ENCODE measurements around the gene ENPEP.
"Not testable (repeated sequence)": the region's sequence is repeated elsewhere in the genome, so short reads cannot be mapped to it uniquely, and the experiment has no call there.

The ENPEP gene

GRCh38 chr4:110475881-110476818, at the start of gene ENPEP:
ENPEP (plus strand) TSS chr4:110476155; CDS start chr4:110476415, 260 bp downstream.
- no peak for DNase-seq

DNA sequence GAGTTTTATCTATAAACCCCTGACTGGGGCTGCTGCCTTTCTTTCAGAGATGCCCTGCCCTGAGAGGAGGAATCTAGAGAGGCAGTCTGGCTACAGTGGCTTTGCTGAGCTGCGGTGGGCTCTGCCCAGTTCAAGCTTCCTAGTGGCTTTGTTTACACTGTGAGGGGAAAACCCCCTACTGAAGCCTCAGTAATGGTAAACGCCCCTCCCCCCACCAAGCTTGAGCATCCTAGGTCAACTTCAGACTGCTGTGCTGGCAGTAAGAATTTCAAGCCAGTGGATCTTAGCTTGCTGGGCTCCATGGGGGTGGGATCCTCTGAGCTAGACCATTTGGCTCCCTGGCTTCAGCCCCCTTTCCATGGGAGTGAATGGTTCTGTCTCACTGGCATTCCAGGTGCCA, 44.1 kb upstream of the ENPEP start:
- DNase-seq: not testable (repeated sequence)

DNA sequence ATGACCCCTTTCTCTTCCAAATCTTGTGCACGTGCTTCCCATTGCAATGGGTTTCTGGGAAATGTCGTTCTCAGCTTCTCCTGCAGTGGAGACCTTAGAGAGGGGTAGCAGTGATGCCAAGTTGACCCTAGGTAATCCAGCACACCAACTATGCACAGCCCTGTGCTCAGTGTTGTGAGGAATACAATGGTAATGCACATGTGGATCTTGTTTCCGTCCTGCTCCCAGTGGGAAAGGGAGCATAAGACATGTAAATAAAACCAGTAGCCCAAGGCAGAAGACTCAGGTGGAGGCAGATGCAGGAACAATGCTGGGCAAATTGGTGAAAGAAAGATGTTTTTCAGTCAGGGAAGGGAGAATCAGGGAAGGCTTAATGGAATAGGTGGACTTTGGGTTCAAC, 38.7 kb upstream of the ENPEP start:
- not testable (repeated sequence) for DNase-seq

- DNase-seq: not testable (repeated sequence)
Observed at GRCh38 chr4:110439209-110439608, 36.7 kb upstream of the ENPEP start.

GRCh38 chr4:110442309-110442708, 33.6 kb upstream of the ENPEP start:
- no peak for DNase-seq

DNA sequence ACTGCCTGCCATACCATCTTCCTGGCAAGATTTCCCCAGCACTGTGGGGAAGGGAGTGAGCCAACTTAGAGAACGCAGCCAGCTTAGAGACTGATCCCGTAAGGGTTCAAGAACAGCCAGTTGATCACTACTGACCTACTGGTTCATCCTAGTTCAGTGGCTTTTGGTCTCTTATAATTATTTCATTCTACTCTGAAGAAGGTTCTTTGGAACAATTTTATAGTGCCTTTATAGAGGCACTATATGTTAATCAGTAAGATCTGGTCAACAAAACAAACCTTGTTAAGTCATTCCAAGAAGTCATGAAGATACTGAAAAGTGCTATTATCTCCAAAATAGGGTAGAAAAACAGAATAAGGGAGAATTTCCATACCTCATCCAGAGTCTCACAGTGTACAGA, 33.2 kb upstream of the ENPEP start:
- DNase-seq: no peak

- DNase-seq: no peak
Observed at GRCh38 chr4:110449947-110450346, 26.0 kb upstream of the ENPEP start.

GRCh38 chr4:110452546-110452945, 23.4 kb upstream of the ENPEP start:
- no peak for DNase-seq

- DNase-seq: no peak
Observed at GRCh38 chr4:110454441-110454840, 21.5 kb upstream of the ENPEP start.

DNA sequence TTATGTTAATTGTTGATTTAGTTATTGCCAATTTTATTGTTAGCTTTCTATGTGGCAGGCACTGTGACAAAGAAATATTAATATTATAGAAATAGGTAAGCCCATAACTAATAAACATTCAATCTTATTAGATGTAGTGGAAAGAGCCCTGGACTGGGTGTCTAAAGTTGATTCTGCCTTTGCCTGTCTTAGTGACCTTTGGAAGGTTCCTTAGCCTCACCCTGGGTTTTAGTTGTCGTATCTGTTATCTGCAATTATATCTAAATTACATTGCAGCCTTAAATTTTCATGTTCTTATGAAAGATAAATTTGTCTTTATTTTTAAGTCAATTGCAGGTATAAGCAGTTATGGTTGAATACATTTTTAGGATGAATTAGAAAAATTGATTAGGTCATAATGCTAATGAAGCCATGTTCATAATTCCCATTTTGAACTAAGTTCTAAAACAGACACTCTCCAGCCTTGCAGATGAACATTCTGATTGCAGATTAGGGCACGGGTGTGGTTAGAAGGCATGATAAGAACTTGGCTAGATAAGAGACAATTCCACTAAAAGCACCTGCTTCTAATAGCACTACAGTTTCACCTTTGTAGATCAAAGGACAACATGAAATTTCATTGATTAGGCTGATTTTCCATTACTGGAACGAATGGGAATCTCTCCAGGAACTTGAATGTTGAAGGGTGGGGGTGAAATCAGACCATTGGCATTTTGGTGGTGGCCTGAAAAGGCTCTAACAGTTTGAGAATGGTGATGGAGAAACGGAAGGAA, 17.3 kb upstream of the ENPEP start:
- DNase-seq: no peak

GRCh38 chr4:110460074-110460746, 15.7 kb upstream of the ENPEP start:
- DNase-seq: no peak

DNA sequence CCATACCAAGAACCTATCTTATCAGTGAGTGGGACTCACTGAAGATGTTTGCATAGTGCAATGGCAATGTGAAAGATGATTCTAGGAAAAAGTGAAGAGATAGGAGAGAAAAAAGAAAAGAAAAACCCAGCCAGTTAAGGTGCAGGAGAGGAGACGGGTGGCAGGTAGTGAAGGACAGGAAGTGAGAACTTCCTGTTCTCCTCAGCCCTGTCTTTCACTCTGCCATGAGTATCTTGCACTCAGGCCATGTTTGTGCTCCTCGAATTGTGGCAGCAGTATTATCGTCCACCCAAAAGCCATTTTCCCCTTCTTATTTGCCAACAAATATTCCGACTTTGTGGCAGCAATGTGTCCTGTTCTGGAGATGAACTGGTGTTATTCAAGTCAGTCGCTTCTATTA, 8.6 kb upstream of the ENPEP start:
- DNase-seq: no peak

GRCh38 chr4:110472583-110473329, 3.2 kb upstream of the ENPEP start:
- no peak for DNase-seq

- DNase-seq: no peak
Observed at GRCh38 chr4:110474481-110474880, 1.5 kb upstream of the ENPEP start.

DNA sequence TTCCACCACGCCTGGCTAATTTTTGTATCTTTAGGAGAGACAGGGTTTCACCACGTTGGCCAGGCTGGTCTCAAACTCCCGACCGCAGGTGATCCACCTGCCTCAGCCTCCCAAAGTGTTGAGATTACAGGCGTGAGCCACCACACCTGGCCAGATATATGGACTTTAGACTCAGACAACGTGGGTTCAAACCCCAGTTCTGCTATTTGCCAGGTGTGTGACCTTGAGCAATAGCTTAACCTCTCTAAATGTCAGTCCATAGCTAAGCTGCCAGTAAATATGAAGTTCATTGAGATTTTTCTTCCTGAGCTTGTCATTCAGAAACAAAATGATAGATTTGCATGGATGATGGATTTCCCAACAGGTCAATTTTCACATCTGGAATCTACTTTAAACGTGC, 875 bp upstream of the ENPEP start:
- not testable (repeated sequence) for DNase-seq

- no peak for DNase-seq
Observed at GRCh38 chr4:110477836-110478235, 1.9 kb downstream of the ENPEP start.

- DNase-seq: no peak
Observed at GRCh38 chr4:110480031-110480549, 4.1 kb downstream of the ENPEP start.

GRCh38 chr4:110480746-110481271, 4.9 kb downstream of the ENPEP start:
- no peak for DNase-seq

DNA sequence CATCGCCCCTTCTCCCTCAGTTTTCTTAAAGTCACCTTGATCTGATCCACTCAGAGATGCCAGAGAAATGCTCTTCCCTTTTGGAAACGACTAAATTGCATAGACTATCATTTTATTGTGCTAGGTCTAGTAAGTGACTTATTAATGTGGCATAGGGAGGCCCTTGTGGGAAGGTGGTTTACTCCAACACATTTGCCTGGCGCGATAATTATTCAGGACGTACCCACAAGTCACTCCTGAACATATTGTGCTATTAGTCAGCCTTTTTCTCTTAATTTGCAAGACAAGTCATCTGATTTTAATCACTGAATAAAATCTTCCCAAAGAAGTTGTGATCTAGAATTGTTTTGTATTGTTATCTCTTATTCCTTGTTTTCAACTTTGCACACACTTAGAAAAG, 7.6 kb downstream of the ENPEP start:
- DNase-seq: no peak

DNA sequence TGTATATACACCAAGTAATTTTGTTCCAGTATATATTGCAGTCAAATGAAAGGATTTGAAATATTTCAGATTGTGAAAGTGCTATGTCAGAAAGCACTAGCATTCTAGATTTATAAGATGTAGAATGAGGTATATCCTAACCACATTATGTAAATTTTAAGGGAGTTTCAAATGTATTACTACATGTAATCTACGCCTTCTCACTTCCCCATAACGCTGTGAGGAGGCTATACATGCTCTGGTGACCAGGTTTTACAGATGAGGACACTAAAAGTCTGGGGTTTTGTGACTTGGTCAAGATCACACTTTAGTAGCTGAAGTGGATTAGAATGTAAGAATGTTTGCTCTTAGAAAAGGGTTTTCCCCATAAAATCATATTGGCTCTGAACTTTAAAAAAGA, 8.1 kb downstream of the ENPEP start:
- DNase-seq: no peak

- no peak for DNase-seq
Observed at GRCh38 chr4:110484767-110485166, 8.8 kb downstream of the ENPEP start.

DNA sequence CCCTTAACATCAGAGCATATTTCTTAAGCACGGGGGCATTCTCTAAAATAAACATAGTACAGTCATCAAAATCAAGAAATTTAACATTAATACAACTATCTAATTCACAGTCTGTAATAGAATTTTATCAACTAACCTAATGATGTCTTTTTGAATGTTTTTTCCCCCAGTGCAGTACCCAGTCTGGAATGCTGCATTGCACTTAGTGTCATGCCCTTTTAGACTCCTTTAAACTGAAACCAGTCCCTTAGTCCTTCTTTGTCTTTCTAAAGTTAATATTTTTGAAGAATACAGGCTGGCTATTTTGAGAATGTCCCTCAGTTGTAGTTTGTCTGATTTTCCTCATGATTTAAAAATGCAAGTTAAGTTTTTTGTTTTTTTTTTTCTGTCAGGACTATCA, 9.5 kb downstream of the ENPEP start:
- no peak for DNase-seq
